K562 (cell line): ENCODE data around the gene CPSF2. TPM values are rescaled to one million over a fixed set of nuclear protein-coding genes. Genes with fewer than 3 reads are reported as not detected.

Experiments used
- ARID3A ChIP-seq: IDR thresholded peaks from 2 replicates; pipeline ENCODE4 v1.6.1; 2012; ENCODE audit warnings: low read depth, low read length, improper control_type of control experiment, borderline replicate concordance
- CBX2 ChIP-seq: fragments of 200-600 bp; sonication (generic); IDR thresholded peaks from one replicate; pipeline ENCODE4 v1.6.1; 2012; ENCODE audit warnings: mild to moderate bottlenecking, low read length, inconsistent platforms; ENCODE audit not compliant: insufficient read depth, poor library complexity, severe bottlenecking
- E2F6 ChIP-seq, 2 experiments: IDR thresholded peaks; 2 replicates each; pipeline ENCODE4 v1.6.1; 2011; ENCODE audit warnings: borderline replicate concordance in 1 of 2, control low read depth in 1 of 2, low read depth in 1 of 2, low read length in 1 of 2, mild to moderate bottlenecking in 1 of 2, mixed read lengths in 1 of 2, moderate library complexity in 1 of 2; ENCODE audit not compliant: insufficient read depth in 1 of 2, insufficient read length in 1 of 2, poor library complexity in 1 of 2, severe bottlenecking in 1 of 2; ENCODE audit errors: extremely low read depth in 1 of 2
- ELF4 ChIP-seq: fragments of 450-650 bp; formaldehyde crosslinking; IDR thresholded peaks from 2 replicates; pipeline ENCODE4 v1.4.0; 2022; ENCODE audit warnings: missing genetic modification characterization
- GABPB2 ChIP-seq: fragments of 250-450 bp; sonication (Bioruptor Pico); conservative IDR thresholded peaks from 2 replicates; pipeline ENCODE4 v1.5.1; 2021; ENCODE audit warnings: mild to moderate bottlenecking
- GTF2A2 ChIP-seq: IDR thresholded peaks from 2 replicates; pipeline ENCODE4 v1.6.1; 2016; ENCODE audit warnings: mild to moderate bottlenecking, missing genetic modification characterization, missing compliant biosample characterization
- HMG20B ChIP-seq: fragments of 250-450 bp; sonication (Bioruptor Pico); IDR thresholded peaks from 2 replicates; pipeline ENCODE4 v1.5.0; 2021; ENCODE audit warnings: mild to moderate bottlenecking
- NFRKB ChIP-seq: fragments of 450-650 bp; IDR thresholded peaks from 2 replicates; pipeline ENCODE4 v1.6.1; 2016; ENCODE audit warnings: low read depth
- NRF1 ChIP-seq, 2 experiments: fragments of 450-650 bp; IDR thresholded peaks in 1 of 2; conservative IDR thresholded peaks in 1 of 2; 2 replicates each; pipeline ENCODE4 v1.6.1; 2014; ENCODE audit warnings: mild to moderate bottlenecking in 2 of 2
- PCBP1 ChIP-seq: fragments of 200-400 bp; formaldehyde crosslinking; IDR thresholded peaks from 2 replicates; pipeline ENCODE4 v1.6.1; 2018; ENCODE audit warnings: mild to moderate bottlenecking, low read depth, low read length; ENCODE audit not compliant: poor library complexity, severe bottlenecking
- PHF20 ChIP-seq: fragments of 450-650 bp; IDR thresholded peaks from 2 replicates; pipeline ENCODE4 v1.6.1; 2018; ENCODE audit not compliant: partially characterized antibody
- ZBTB43 ChIP-seq: sonication (generic); formaldehyde crosslinking; IDR thresholded peaks from 2 replicates; pipeline ENCODE4 v1.8.0; 2023; ENCODE audit warnings: mild to moderate bottlenecking, missing genetic modification reagents
- ZNF140 ChIP-seq: fragments of 250-450 bp; sonication (Bioruptor Pico); IDR thresholded peaks from 2 replicates; pipeline ENCODE4 v1.8.0; 2021; ENCODE audit warnings: moderate library complexity, mild to moderate bottlenecking, inconsistent platforms
- ZNF165 ChIP-seq: fragments of 250-450 bp; sonication (Bioruptor Pico); IDR thresholded peaks from 2 replicates; pipeline ENCODE4 v1.4.0; 2020; ENCODE audit warnings: borderline replicate concordance
- ZNF239 ChIP-seq: fragments of 250-450 bp; sonication (Bioruptor Pico); IDR thresholded peaks from 2 replicates; pipeline ENCODE4 v1.4.0; 2020; ENCODE audit warnings: mild to moderate bottlenecking
- ZNF280B ChIP-seq: fragments of 250-450 bp; sonication (Bioruptor Pico); IDR thresholded peaks from 2 replicates; pipeline ENCODE4 v1.5.1; 2021; ENCODE audit warnings: mild to moderate bottlenecking
- ZNF398 ChIP-seq: fragments of 250-450 bp; sonication (Bioruptor Pico); IDR thresholded peaks from 2 replicates; pipeline ENCODE4 v1.8.0; 2021; ENCODE audit warnings: moderate library complexity, mild to moderate bottlenecking, inconsistent platforms
- ZNF766 ChIP-seq: fragments of 200-800 bp; sonication (Bioruptor generic); conservative IDR thresholded peaks from 2 replicates; pipeline ENCODE4 v1.6.1; 2016; ENCODE audit warnings: missing genetic modification characterization, missing compliant biosample characterization
- polyA plus RNA-seq, 8 experiments: library from polyadenylated mRNA; depleted of rRNA in 4 of 8; stranded (reverse) in 5 of 8; unstranded in 3 of 8; fragments of >200 nt; fragmentation: Nextera tagmentation in 2 of 8; fragmentation: Illumina TruSeq in 1 of 8; extraction: Ambion mirVana in 2 of 8; extraction: Trizol in 1 of 8; gene quantifications; 2 replicates each; pipeline versions ENCODE4 v1.2.1 to v1.2.3, GENCODE V29; 2011 to 2014; ENCODE audit warnings: inconsistent platforms in 1 of 8, missing spikeins in 1 of 8
- total RNA-seq, 7 experiments: library from RNA; depleted of rRNA in 6 of 7; stranded (reverse); fragments of >200 nt in 6 of 7; fragmentation: Illumina TruSeq in 2 of 7; extraction: Trizol in 2 of 7; gene quantifications; 2 replicates each; pipeline versions ENCODE4 v1.2.1 to v1.2.3, GENCODE V29; 2011 to 2021; ENCODE audit warnings: low replicate concordance in 1 of 7

The CPSF2 gene
- total and polyA plus RNA-seq, 9 of the 15 experiments (the other 6 are each of a cell fraction or from before 2014, with no cell fraction given) = 20.8 to 71.3 (median 49.0) TPM

GRCh38 chr14:92106143-92106926 is 15.4 kb upstream of the CPSF2 start, which contains the start of gene ATXN3 (continued):
- no peak for TF ChIP-seq HMG20B (CRISPR knock-in tag)
- no peak for TF ChIP-seq NFRKB
- TF ChIP-seq ZNF766 (CRISPR knock-in tag) = 0 out of 2 replicates have a peak, but pooled peaks have one; percentile 29
- TF ChIP-seq ZNF239 (CRISPR knock-in tag) = no peak
- no peak for TF ChIP-seq ZNF280B (CRISPR knock-in tag)
- TF ChIP-seq GABPB2 (CRISPR knock-in tag) = no peak
- no peak for TF ChIP-seq ZNF398 (CRISPR knock-in tag)
- TF ChIP-seq ZNF165 (CRISPR knock-in tag) = no peak
- TF ChIP-seq GTF2A2 (tag) = no peak
- no peak for TF ChIP-seq PCBP1
- no peak for TF ChIP-seq ZNF140 (CRISPR knock-in tag)
- no peak for TF ChIP-seq ZBTB43 (CRISPR knock-in tag)
- TF ChIP-seq E2F6 (IDR thresholded peaks at IDR 0.05; ENCODE audit: borderline replicate concordance in 1 of 2, extremely low read depth in 1 of 2, insufficient read depth in 1 of 2, insufficient read length in 1 of 2, low read depth in 1 of 2, low read length in 1 of 2, poor library complexity in 1 of 2, severe bottlenecking in 1 of 2) = peak; percentile 25 to 64
- TF ChIP-seq ELF4 (CRISPR knock-in tag) = no peak
- no peak for TF ChIP-seq NRF1 (conservative IDR thresholded peaks at IDR 0.05 in 1 of 2, IDR thresholded peaks at IDR 0.05 in 1 of 2)
- no peak for TF ChIP-seq ARID3A
- TF ChIP-seq CBX2 = no peak
- peak; percentile 7 for TF ChIP-seq PHF20
